ENCODE results near the gene DRD3.

DNA sequence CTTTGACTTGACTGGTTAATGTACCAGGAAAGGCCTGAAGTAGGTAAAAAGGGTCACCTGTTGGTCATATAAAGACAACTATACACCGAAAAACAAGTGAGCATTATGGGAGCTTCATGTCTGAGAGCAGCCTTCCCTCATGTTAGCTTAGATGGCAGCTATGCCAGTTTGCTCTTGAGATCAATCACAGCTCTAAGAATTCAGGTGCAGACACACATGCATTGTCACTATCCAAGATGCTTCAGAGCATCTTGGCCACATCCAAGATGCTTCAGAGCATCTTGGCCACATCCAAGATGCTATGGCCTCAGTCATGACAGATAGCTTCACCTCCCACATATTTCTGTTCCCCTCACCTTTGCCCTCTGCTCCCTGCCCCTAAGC is 43.0 kb upstream of the DRD3 start:
- TF ChIP-seq EZH2 (IDR thresholded peaks at IDR 0.05) (no peak), POLR2AphosphoS5 (IDR thresholded peaks at IDR 0.05; ENCODE audit: borderline replicate concordance, low read depth, low read length) (no peak), FOXP2 (optimal IDR thresholded peaks at IDR 0.05; ENCODE audit: control extremely low read depth, extremely low read length, insufficient read depth) (no peak)
